HG03469 (cell line): ENCODE data around the gene SMU1.
A peak's percentile ranks its signal among the peaks of the same experiment; 100 is the strongest.

Source experiments
- ATAC-seq: cut with Tn5 transposase; IDR thresholded peaks from one replicate; pipeline ENCODE4 v1.9.1; 2021; ENCODE audit warnings: mild to moderate bottlenecking, moderate library complexity, moderate number of reproducible peaks; ENCODE audit not compliant: unreplicated experiment

Gene SMU1

DNA sequence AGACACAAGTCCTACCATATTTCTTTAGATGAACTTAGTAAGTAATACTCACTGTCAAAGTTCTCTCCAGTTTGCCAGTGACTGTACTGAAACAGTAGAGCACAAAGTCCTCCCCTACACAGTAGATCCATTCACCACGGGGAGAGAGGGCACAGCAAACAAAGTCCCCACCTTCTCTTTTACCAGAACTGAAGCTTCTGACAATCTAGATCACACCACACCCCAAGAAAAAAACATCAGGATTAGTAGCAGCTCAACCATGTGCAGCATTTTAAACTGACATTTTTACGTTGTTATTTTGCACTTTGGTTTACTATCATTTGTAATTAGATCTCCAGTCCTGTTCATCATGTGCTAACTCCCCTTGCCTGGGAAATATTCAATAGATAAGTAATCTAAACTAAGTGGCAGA, 28.4 kb downstream of the SMU1 start:
- ATAC-seq, result no peak

DNA sequence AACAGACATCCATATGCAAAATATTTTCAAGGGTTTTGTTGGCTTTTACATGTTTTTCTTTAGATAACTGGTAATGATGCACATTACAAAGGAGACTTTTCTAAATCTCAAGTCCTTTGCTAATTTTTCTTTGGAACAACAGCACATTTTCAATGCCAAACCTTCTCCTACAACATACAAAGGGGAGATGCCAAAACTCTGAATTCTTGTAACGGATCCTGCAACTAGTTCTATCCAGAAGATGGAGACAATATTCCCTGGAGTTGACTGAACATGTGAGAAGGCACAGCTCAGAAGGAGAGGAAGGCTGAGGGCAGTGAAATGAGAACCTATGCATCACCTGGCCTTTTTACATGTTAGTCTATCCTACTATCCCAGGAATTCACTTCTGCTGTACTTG, 30.4 kb downstream of the SMU1 start:
- no peak for ATAC-seq

DNA sequence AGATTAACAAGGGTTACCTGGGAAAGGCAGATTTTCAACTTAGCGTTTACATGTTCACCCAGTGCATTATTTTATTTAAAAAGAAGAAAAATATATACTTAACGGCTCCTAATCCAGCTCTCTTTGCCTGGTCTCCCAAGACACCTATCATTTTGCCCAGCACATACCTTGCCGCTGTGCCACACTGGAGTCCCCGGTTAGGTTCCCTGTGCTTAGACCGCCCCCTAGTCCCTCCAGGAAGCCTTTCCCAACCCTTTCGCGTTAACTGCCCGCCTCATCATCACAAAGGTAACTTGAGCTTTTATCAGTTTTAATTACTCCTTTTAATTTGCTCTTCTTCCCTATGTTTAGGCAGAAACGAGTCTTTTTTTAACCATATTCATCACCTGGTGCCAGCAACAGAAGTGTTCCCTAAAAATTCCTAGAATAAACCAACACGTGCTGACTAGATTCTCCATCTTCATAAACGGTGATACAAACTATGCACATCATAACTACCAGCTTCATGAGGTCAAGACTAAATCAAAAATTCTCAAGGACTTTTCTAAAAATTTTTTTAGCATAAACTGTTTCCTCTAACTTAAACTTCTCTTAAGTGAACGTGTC, 31.7 kb downstream of the SMU1 start:
- ATAC-seq, result no peak

DNA sequence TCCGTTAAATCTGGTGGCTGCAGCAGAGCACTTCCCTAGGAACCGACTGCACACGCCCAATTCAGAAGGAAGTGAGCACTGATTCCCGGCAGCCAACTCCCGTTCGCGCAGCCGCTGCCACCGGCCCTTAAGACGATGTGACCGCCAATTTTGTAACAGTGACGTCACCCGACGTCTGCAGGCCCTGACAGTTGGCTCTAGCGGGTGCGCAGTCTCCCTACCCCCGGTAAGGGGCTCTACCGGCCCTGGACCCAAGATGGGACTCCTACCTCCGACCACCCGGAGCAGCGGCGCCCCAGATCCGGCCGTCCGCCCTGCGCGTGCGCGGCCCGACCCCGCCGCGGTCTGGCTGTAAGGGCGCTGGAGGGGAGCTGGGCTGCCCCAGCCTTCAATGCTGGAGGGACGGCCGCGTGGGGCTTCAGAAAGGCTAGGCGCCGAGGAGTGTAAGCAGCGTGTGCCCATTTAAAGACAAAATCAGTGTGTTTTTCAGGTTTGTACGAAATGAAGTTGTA, 32.3 kb downstream of the SMU1 start:
- peak; percentile 73 for ATAC-seq

DNA sequence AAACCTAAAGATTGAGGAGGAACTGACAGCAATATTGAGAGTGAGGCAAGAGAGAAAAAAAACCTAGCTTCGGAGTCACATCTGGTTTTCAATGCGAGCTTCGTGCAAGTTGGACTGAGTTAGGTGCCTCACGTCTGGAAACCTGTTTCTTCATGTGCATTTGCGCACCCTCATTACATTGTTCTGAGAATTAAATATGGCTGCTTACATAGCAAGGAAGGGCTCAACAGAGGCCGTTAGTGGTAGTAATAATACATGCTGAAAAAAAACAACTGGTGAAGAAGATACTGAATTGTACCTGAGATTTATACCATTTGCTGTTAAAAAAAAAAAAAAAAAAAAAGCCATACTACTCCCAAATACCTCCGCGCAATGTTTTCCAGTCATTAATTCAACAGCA, 32.8 kb downstream of the SMU1 start:
- no peak for ATAC-seq

DNA sequence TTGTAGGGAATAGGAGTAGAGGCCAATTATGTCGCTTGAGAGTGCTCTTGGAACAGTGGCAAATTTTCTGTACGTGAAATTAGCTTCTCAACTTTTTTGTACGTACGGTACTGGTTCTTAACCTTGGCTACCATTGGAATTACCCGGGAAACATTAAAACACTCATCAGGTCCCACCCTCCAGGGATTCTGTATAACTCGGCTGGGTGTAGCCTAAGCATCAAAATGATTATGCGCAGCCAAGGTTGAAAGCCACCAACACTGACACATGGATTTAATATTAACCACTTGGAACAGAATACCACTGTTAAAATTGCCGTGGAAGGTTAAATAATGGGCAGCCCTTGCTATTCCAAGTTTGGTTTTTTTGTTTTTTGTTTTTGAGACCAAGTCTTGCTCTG, 34.0 kb downstream of the SMU1 start:
- ATAC-seq, result no peak

DNA sequence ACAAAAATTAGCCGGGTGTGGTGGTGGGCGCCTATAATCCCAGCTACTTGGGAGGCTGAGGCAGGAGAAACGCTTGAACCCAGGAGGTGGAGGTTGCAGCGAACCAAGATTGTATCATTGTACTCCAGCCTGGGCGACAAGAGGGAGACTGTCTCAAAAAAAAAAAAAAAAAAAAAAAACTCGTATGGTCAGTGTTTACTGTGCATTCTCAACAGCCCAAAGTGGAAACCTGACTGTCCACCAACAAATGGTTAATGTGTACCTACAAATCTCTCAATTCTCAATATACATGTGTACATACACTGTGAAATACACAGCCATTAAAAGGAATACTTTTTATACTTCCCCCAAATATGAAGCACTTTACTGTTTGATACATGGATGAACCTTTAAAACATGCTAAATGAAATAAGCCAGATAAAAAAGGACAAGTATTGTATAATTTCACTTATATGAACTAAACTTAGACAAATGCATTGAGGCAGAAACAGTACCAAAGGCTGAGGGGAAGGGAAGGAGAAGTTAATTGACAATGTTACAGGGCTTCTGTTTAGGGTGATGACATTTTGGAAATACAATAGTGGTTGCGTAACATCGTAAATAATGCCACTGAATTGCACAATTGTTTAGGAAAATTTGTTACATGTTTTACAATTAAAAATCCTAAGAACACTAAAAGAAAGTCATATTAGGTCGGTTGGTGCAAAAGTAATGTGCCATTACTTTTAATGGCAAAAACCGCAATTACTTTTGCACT, 34.9 kb downstream of the SMU1 start:
- ATAC-seq, result no peak

DNA sequence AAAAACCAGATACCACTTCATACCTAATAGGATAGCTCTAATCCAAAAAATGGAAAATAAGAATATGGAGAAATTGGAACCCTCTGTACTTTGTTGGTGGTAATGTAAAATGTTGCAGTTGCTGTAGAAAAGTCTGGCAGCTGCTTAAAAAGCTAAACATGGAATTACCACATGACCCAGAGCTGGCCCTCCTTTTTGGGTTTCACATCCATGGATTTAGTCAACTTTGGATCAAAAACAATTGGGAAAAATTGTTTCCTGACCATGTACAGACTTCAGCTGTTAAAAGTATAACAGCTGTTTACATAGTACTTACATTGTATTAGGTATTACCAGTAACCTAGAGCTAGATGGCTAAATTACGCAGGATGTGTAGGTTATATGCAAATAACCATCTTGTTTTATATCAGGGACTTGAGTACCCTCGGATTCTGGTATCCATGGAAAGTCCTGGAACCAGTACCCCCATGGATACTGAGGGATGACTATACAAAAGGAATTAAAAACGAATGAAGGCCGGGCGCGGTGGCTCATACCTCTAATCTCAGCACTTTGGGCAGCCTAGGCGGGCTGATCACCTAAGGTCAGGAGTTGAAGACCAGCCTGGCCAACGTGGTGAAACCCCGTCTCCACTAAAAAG, 35.6 kb downstream of the SMU1 start:
- no peak for ATAC-seq

DNA sequence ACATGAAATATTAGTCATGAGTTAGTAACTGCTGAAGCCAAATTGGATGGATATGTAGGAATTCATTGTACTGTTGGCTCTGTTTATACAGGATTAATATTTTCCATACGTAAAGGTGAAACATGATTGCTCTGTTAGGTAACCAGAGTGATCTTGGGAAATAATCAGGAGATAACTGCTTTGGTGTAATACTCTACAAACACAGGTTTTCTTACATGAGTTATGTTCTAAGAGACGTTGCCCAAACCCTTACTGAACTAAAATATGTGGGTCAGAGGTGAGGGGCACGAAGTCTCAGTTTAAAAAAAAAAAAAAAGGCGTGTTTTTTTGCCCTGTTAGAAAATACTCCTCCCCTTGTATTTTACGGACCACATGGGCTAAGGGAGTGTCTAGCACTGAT, 43.6 kb downstream of the SMU1 start:
- ATAC-seq, result no peak

DNA sequence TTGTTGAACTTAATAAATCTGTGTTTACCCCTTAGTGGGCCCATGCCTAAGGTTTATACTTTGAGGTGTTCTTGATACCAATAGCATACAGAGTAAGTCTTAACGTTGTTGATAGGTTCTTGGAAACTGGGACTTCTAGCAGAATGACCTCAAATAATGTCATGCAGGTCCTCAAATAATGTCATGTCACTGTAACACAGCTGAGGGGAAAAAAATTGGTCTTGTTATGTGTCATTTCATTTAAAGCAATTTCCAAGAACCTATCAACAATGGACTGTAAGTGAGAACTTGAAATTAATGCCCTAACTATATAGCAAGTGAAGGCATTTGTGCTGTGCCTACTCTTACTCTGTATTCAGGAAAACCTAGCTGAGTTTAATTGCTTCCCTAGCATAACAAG, 44.2 kb downstream of the SMU1 start:
- ATAC-seq, result no peak

DNA sequence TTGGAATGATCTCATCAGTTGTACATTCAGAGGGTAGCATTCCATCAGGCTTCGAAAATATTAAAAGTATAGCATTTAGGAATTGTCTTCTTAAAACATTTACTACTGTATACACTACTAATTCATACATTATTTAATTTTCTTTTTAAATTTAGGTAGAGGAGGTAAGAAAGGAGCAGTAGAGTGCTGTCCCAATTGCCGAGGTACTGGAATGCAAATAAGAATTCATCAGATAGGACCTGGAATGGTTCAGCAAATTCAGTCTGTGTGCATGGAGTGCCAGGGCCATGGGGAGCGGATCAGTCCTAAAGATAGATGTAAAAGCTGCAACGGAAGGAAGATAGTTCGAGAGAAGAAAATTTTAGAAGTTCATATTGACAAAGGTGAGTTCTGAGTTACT, 46.2 kb downstream of the SMU1 start:
- no peak for ATAC-seq

DNA sequence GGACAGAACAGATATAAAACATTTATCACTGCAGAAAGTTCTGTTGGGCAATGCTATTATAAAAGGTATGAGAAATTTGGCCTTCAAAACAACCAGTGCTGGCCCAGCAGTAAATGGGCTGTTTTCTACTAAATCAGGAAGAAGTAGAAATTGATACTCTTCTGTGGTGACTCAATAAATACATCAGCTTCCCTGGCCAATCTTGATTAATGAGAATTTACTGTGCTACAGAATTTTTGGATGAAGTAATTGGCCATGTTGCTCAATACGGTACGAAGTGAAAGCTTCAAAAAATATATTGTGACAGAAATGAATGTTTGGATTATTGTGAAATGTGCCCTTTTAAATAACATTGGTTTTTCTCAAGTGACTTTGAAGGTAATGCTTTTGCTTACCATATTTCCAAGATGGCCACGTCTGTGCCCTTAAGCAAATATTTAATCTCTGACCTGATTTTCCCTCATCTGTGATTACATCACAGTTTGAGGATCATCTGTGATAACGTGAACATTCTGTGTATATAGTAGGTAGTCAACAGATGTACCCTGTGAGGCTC, 47.2 kb downstream of the SMU1 start:
- ATAC-seq, result no peak

DNA sequence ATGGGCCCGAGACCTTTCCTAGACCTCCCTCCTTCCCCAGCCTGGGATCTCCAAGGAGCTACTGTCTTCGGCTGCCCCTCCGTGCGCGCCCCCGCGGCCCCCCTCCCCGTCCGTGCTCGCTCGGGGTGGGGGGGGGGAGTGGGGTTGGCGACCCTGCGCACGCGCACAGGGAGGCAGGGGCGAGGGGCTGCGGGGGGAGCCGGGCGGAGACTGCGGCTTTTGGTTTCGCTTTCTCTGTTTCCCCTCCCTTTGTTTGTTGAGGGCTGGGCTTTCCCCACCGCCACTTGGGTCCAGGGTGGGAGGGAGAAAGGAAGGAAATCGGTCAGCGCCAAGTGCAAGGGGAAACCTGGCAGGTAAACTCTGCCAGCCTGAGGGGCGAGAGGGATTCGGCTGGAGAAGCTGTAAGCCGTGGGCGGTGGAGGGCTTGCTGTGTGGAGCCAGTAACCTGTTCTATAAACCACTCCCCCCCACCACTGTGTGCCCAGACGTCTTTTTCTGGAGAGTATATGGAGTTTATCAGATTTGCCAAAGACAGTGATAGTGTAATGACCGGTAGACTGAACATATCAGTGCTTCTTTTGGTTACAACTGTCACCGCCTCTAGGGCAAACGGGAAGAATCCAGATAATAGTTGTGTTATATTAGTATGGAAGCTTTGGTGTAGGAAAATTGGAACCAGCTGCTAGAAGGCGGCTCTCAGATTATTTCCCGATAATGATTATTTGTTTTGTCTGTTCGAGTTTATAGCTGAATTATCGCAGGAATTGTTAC, 50.7 kb downstream of the SMU1 start:
- peak; percentile 13 for ATAC-seq

DNA sequence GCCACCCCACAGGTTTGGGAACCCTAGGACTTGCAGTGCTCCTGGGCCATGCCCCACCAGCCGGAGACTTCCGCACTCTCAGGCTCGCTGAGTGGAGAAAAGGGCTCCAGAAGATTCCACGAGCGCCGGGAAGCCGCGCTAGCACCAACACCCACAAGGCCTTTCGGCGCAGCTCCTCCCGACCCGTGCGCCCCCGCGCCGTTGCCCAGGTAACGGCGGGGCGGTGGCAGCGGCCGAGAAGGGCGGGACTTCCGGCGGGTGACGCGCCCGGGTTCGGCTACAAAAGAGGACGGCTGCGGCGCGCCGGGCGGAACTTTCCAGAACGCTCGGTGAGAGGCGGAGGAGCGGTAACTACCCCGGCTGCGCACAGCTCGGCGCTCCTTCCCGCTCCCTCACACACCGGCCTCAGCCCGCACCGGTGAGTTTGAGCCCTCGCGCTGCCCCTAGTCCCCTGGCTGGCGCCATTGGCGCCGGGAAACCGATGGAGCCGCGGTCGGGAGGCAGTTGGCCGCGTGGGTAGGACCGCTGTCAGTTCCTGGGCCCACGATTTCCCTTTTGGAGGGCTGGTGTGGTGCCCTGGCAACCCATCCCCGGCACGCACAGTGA, 51.4 kb downstream of the SMU1 start, which contains the start of gene DNAJA1:
DNAJA1 (plus strand) TSS at position 308 of the 606 bp plus-strand sequence. CDS start 1,212 bp downstream, outside the sequence.
- ATAC-seq, result peak; percentile 84

DNA sequence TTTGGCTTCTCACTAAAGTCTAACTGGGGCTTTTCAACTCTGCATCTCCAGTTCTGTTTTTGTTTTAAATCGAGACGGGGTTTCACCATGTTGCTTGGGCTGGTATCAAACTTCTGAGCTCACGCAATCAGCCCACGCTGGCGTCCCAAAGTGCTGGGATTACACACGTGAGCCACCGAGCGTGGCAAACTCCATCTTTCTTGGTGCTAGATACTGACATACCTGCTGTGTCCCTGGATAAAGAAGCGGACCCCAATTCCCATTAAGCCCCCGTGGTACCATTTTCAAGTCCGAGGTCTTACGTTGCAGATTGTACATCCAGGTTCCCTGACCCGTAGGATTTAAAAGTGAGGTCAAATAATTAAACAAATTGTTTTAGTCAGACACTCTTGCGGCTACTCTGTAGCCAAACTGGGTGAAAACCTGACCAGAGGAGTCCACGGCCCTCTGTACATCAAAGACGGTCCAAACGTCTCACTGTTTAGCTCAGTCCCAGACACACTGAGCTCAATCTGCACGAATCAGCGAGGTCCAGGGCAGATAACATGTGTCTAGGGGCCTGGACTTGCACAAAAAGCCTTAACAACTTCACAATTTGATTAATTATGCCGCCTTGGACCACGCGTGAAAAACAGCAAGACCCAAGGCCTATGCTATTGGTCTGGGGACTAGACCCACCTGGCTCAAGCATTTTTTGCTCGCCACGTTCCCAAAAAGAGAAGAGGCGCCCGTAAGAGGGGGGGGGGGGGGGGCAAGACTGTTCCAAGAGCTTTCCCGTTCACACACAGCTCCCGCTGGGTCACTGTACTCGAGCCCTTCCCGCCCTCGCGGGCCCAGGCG, 52.1 kb downstream of the SMU1 start:
- ATAC-seq, result no peak

DNA sequence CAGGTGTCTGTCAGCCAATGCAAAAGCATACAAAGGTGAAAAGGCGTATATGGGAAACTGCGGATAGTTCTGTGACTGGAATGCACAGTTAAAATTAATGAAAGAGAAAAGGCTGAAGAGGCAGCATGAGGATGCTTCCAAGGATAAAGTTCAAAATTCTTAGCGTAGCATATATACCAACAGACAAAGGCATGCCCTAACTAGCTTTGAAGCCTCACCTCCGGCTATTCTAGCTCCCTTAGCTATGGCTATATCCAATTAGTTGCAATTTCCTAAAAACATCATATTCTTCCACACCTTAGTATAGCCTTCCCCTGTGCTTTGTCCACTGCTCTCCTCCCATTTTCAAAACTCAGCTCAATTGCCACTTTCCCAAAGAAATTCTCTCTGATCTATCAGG, 52.8 kb downstream of the SMU1 start:
- no peak for ATAC-seq

DNA sequence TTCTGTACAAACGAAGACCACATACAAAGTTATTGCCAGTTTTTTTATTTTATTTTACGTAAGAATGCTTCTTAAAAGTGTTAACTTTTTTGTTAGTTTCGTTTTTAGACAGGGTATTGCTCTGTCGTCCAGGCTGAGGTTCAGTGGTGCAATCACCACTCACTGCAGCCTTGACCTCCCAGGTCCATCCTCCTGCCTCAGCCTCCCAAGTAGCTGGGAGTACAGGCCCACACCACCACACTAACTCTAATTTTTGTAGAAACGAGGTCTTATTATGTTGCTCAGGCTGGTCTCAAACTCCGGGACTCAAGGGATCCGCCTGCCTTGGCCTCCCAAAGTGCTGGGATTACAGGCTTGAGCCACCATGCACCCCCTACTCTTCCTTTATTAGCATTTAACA, 53.7 kb downstream of the SMU1 start:
- no peak for ATAC-seq

DNA sequence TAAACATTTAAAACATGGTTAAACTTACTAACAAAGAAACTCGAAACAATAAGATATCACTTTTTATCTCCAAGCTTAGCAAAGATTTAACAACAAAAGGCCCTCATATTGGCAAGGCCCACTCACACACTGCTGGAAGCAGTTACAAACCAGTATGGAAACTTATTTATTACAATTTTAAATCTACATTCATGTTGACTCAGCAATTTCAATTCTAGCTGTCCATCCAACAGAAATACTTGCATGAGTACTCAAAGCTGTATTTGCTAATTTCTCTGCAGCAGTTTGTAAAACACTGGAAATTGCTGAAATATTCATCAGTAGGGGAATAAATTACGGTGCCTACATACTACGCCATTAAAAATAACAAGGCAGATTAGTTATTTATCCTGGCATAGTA, 54.2 kb downstream of the SMU1 start:
- ATAC-seq, result no peak

DNA sequence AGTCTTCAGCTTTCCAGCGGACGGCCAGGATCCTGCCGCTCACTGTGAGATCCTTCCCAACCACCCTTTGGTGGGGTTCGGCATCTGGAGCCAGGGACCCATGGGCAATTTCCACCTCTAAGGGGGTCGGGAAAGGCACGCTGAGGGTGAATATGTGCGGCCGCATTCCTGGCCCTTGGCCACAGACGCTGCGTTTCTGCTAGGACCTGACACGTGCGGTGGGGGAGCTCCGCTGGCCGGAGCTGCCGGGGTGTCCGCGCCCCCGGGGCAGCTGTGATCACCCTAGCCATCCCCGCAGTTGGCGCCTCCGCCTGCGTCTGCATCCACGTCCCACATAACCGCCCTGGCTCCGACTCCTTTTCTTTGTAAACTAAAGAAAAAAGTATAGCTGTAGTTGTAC, 56.7 kb downstream of the SMU1 start:
- no peak for ATAC-seq
